ENCODE data around the gene ZMPSTE24.
"Not testable (repeated sequence)": the region's sequence is repeated elsewhere in the genome, so short reads cannot be mapped to it uniquely, and the experiment has no call there.

ZMPSTE24 gene

DNA sequence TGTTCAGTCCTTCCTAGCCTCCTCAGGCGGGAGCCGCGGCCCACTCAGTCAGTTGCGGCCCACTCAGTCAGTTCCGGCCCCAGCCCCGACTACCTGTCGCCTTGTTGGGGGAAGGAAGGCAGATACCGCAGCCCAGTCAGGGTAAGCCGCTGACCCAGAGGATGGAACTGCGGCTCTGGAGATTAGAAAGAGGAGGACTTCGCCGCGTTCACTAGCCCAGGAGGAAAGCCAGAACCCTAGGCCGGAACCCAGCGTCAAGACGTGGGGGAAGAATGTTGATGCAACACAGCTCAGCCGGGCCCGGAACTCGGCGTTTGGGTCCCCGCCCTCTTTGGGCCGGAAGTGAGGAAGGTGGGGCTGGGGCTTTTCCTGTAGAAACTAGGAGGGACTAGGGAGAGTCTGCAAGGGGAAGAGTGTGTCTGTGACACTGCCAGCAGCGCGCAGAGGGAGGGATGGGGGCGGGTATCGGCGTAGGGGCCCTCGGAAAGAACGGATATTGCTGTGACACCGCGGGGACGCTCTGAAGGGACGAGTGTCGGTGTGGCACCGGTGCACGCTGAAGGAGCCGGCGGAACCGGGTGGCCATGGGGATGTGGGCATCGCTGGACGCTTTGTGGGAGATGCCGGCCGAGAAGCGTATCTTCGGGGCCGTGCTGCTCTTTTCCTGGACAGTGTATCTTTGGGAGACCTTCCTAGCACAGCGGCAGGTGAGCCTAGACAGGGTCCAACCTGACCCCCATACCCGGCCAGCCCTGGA, at the start of gene ZMPSTE24:
ZMPSTE24 (plus strand) TSS at position 549 of the 757 bp plus-strand sequence; CDS start at position 585, 36 bp downstream.
- DNase-seq (ENCODE audit: low read depth) = peak; percentile 90

DNA sequence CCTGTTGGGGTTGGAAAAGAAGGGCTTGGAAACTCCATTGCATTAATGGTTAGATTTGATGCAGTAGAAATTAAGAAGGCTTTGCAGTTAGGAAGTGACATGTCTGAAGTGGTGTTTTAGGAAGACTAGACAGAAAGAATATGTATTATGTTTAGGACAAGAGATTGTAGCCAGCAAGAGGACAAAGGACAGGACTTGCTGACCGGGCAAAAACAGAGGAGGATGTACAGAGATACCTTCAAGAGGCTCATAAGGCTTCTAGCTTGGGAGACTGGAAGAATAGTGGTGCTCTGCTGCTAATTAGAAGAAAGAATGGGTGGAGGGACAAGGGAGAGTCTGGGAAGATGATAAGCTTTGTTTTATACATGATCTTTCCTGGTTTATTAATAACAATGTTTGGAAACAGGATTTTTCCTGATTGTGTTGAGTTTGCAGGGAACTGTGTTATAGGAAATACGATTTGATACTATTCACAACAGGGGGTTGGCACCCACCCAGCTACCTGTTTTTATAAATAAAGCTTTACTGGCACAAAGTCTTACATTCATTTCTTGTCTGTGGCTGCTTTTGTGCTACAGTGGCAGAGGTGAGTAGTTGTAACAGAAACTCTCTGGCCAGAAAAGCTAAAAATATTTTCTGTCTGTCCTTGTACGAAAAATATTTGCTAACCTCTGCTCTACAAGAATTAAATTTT, 47.4 kb upstream of the ZMPSTE24 start:
- DNase-seq (ENCODE audit: low read depth) = no peak

DNA sequence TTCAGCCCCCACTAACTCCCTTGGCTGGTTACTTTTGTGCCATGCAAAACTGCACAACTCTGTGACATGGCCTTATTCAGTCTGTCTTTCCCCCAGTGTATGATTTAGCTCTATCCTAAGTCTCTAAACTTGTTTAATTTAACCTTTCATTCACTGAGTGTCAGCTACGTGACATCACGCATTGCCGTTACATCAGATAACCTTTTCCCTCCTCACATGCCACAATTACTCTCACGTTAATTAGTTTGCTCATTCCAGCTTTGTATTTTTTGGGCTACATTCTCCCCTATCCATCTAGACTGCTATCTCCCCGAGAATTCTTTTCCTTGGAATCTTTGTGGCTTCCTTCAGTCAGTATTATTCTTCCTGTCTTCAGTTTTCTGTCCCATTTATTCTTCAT, 39.7 kb upstream of the ZMPSTE24 start:
- DNase-seq (ENCODE audit: low read depth) = no peak

DNA sequence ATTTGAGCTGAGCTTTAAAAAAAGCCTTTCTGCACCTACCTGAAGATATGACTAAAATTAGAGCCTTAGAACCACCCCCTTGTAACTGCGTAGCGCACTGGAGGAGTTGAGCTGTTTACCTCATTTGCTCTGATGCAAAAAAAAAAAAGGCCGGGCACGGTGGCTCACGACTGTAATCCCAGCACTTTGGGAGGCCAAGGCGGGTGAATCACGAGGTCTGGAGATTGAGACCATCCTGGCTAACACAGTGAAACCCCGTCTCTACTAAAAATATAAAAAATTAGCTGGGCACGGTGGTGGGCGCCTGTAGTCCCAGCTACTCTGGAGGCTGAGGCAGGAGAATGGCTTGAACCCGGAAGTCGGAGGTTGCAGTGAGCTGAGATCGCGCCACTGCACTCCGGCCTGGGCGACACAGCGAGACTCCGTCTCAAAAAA, 36.5 kb upstream of the ZMPSTE24 start:
- DNase-seq (ENCODE audit: low read depth) = not testable (repeated sequence)

DNA sequence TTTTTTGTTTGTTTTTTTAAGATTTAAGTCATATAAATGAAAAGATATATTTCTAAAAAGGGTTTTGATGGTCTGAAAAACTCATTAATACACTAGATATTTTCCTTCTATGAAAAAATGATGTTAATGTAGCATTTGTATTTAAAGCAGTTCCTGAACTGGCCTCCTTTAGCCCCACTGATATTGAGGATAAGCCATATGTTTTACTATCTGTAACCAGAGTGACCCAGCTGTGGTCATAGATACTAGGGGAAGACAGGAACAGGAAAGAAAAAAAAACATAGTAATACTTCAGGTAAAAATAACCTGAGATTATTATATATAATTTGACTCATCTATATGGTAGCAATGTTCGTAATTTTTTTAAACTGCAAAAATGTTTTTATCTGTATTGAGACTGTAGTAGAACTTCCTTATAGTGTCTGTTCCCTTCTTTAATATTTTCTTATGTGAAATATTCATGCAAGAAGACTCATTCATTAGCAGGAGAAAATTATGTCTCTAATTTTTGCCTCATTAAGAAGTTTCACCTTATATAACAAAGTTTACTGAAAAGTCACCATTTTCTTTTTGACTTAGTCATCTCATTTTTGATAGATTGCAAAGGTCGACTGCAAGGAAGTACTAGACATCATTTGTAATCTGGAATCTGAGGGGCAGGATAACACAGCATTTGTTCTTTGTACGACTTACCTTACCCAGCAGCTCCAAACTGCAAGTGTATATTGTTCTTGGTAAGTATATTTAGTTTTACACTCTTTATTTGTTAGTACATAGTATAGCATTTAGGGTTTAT, 35.9 kb upstream of the ZMPSTE24 start:
- DNase-seq (ENCODE audit: low read depth) = no peak

DNA sequence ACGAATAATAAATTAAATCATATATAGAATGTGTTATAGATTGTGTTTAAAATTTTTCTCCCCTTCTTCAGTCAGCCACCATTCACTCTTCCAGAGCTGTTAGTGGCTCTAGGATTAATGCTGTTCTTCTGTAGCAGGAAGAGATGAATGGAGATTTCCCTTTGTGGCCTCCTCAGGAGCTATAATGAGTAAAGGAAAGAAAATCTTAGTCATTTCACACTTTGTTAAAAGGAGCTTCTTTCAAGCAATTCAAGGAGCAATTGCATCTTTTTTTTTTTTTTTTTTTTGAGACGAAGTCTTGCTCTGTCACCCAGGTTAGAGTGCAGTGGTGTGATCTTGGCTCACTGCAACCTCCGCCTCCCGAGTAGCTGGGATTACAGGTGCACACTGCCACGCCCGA, 34.0 kb upstream of the ZMPSTE24 start:
- no peak for DNase-seq (ENCODE audit: low read depth)

DNA sequence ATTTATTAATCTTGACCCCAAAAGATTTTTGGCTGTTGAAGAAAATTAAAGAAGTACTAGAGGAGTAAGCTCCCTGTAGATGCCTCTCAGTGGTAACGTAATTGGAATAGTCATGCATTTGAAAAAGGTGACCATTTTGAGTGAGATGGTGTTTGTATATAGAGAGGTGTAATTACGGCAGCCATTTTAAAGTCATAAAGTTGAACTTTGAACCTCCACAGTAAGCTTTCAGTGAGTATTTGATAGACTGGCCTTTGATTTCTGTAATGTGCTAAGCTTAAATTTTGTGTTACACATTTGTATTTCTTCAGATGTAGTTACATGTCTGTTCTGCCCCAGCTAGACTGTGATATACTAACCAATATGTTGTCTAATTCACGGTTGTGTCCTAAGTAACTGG, 31.8 kb upstream of the ZMPSTE24 start:
- DNase-seq (ENCODE audit: low read depth) = no peak

DNA sequence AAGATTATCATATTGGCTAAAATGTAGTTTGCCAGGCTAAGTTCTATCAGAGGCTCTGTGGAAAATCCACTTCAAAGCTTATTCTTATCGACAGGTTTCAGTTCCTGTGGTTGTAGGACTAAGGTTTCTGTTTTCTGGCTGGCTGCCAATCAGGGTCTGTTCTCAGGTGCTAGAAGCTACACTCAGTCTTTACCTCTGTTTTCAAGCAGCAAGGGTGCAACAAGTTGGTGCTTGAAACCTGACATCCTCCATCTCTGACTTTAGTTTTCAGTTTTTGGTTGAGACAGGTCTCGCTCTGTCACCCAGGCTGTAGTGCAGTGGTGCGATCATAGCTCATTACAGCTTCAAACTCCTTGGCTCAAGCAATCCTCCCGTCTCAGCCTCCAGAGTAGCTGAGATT, 25.6 kb upstream of the ZMPSTE24 start:
- DNase-seq (ENCODE audit: low read depth) = peak; percentile 15

DNA sequence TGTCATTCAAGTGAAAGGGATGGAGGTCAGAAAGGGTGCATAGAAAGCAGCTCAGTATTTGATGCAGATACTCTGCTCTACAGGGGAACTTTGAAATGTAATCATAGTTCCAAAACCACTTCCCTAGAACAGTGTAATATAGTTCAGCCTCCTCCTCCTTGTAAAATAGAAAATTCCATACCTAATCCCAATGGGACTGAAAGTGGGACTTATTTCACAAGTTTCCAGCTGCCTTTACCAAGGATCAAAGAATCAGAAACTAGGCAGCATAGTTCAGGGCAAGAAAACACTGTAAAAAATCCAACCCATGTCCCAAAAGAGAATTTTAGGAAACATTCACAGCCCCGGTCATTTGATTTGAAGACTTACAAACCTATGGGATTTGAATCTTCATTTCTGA, 18.4 kb upstream of the ZMPSTE24 start:
- no peak for DNase-seq (ENCODE audit: low read depth)

DNA sequence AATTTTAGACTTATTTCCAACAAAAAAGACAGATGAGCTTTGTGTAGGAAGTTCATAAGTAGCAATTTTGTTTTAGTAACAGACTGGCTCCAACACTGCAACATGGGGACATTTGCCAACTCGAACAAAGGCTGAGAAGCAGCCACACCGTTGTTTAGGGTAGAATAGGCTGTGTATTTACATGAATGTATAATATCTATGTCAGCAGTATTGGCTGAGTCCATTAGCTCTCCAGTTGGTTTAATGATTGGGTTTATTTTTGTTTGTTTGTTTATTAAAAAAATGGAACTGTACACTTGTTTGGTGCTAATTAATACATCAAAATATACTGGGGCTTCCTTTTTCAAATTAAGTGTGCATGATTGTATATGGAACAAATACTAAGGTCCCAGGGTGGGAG, 17.6 kb upstream of the ZMPSTE24 start:
- no peak for DNase-seq (ENCODE audit: low read depth)

DNA sequence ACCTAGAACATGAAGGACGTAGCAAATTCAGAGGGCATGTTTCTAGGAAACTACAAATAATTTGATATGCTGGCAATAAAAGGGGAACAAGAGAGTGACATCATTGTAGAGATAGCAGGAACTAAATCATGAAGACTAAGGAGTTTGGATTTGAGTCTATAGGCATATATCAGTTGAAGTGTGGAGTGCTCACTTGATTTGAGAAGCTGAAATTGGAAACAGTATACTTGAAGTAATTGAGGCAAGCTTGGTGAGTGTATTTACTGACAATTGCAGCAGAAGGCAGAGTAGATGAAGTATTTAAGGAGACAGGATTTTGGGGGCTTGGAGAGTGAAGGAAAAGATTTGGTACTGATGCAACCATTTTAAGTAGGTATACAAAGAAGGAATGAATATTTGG, 16.7 kb upstream of the ZMPSTE24 start:
- no peak for DNase-seq (ENCODE audit: low read depth)

DNA sequence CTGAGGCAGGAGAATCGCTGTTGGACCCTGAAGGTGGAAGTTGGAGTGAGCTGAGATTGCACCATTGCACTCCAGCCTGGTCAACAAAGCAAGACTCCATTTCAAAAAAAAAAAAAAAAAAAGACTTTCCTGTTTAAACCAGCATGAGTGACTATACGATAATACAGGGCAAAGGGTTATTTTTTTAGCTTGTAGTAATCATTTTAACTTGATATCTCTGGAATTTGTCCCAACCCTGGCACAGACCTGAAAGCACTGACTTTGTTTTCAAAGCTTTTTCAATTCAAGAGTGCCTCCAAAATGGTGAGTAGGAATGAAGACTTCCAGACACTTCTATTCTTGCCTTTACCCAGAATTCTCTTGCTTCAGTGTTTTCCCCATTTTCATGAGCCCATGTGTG, 14.7 kb upstream of the ZMPSTE24 start:
- DNase-seq (ENCODE audit: low read depth) = no peak

DNA sequence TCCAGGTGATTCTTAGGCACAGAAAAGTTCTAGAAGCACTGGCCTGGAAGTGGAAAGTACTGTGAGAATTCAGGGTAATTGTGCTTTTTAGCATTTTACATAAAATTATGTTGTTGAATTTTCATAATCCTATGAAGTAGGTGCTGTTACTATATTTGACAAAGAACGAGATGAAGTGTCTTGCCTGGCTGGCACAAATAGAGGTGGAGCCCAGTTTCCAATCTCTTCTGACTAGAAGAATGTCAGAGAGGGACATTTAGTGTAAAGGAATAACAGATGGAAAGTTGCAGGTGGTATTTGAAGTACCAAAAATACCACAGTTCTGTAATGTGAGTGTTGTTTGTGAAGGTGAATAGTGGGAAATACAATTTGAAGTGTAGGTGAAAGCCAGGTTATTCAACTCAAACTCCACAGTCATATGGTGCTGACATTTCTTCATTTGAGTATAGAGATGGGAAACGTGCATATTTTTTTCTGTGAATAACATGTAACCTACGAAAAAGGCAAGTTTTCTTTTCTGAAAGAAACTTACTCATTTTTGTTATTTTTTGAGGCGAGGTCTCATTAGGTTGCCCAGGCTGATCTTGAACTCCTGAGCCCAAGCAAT, 13.8 kb upstream of the ZMPSTE24 start:
- no peak for DNase-seq (ENCODE audit: low read depth)

DNA sequence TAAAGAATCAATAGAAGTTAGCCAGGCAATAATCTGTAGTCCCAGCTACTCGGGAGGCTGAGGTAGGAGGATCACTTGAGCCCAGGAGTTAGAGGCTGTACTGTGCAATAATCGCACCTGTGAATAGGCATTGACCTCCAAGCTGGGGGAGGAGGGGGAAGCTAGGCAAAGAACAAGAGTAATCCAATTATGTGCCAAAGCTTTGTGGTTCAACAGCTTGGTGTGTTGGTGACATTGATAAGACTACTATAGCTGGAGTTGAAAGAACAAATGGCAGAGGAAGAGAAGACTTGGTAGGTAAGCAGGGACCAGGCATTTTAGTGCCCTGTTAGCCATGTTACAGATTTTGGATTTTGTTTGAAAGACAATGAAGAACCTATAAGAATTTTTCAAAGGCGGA, 12.3 kb upstream of the ZMPSTE24 start:
- DNase-seq (ENCODE audit: low read depth) = no peak

DNA sequence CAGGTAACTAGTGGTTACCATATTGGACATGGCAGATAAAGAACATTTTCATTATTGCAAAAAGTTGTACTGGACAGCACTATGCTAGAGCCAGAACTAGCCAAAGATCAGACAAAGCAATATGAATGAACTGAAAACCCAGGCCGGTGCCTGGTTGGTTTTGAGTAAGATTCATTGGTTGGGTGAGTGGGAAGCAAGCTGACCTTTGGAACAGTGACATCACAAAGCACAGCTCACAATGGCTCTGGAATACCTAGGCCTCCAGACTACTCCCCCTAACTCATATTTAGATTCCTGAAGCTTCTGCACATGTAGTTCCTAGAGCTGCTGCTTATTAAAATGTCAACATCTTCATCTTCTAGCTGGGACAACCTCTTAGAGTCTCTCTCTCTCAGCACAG, 10.4 kb upstream of the ZMPSTE24 start, which contains the start of gene TMCO2:
TMCO2 (plus strand) TSS at position 283 of the 400 bp plus-strand sequence; CDS start at position 340, 57 bp downstream.
- DNase-seq (ENCODE audit: low read depth) = no peak

DNA sequence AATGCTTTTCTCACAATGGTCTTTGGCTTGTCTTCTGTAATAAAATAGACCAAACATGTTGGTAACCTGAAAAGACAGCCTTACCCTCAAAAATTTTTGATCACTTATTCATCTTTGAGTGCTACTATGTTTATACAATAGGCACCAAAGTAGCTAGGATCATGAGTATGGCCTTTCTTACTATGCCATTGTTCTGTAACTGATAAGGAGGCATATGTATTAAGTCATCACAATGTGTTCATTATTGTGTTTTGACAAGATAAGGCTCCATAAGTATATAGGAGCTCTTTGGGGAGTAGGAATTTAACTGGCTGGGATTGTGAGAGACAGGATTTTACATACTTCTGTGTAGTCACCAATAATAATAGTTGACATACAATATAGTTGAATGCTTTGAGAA, 9.6 kb upstream of the ZMPSTE24 start:
- no peak for DNase-seq (ENCODE audit: low read depth)

DNA sequence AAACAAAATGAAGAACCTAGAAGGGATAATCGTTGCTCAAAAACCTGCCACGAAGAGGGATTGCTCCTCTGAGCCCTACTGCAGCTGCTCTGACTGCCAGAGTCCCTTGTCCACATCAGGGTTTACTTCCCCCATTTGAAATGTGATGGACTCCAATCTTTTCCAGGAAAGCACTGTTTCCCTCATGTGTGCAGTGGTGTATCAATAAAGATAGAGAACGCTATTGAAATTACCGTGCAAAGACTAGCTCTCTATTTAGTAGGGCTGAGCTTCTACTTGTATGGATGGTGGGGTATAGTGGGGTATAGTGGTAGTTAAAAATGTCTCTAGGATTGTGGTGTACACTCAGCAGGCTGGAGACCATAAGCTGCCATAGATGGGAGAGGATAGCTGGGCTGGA, 6.6 kb upstream of the ZMPSTE24 start:
- no peak for DNase-seq (ENCODE audit: low read depth)

DNA sequence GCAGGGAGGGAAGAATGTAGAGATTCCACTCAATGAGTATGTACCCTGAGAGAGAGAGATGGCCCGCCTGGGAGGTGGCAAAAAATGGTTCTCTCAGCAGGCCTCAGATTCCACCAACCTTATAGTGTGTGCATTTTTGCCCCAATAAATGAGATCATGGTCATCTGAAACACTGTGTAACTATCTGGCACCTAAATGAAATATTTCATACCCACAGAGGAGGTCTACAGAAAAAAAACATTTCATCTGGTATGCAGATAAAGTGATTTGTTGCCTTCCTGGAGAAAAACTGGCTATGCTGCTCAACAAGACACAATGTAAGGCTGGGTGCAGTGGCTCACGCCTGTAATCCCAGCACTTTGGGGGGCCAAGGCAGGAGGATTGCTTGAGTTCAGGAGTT, 5.4 kb upstream of the ZMPSTE24 start:
- no peak for DNase-seq (ENCODE audit: low read depth)

DNA sequence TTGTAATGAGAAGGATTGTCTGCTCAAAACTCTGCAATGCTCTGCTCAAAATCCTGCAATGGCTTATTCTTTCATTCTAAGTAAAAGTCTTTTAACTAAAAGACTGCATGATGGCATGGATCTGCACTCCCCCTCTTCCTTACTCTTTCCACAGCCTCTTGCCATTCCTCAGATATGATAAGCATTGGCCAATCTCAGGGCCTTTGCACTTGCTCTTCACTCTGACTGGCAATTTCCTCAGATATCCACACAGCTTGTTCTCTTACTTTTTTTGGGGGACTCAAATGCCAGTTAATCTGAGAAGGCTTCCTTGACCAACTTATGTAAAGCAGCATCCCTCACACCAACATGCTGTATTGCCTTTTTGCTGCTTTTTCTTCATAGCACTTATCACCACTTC, 2.8 kb upstream of the ZMPSTE24 start:
- DNase-seq (ENCODE audit: low read depth) = no peak

DNA sequence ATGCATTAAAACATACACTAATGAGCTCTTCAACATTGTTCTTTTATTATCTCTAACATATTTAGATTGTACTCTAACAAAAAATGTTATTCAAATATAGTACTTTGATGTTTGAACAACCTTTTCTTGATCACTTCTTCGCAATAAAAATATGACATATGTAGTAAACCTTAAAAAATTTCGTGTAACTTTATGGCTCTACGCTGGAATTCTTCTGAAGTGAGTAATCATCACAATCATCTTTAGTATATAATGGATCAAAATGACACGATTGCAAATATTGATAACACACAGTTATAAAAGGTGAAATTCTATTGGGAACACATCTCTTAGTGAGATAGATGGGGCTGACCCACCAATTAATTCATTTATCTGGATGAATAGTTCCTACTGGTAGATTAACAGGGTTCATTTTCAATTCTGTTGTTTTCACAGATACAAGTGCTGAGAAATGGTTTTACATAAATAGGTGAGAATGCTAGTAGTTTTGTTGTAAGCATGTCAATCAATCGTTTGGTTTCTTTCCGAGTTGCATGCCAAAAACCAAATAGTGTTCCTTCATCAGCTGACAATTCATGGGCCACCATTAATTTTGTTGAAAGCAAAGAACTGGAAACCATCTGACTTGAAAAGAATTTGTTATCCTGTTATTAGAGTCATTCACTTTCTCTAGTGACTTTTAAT, 1.5 kb upstream of the ZMPSTE24 start:
- no peak for DNase-seq (ENCODE audit: low read depth)

DNA sequence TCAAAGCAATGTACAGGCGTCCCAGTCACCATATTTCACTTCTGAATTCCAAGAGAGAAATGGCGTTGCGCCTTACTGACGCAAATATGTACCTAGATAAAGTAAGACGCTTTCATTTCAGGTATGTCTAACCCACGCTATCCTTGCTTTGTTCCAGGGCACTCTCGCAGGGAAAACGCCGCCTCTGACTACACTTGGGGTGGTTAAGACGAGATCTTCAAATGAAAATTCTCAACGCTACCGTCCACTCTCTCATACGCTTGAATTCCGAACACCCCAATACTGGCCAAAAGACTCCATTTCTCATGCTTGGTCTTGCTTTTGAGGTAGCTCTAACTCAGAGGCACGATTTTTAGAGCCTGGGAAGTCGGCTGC, 736 bp upstream of the ZMPSTE24 start:
- DNase-seq (ENCODE audit: low read depth) = no peak

DNA sequence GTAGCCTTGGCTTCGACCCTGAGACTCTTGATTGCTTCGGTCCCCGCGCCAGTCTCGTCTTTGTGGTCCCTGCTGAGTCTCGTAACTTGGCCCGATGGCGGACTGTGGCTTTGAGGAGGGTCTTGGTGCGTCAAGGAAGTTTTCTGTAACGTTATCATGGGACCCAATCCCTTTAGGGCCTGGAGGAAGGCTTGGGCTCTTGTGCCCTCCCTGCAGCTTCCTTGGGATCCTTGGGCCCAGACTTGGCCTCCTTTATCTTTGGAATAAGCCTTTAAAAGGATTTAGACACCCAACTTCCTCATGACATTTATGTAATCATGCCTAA, 371 bp downstream of the ZMPSTE24 start:
- no peak for DNase-seq (ENCODE audit: low read depth)
